Endodermal cell (in vitro differentiated cells): Measurements from ENCODE around the gene KDM6A. TPM values are rescaled to one million over a fixed set of nuclear protein-coding genes. Genes with fewer than 3 reads are reported as not detected.
"Not testable (repeated sequence)": the region's sequence is repeated elsewhere in the genome, so short reads cannot be mapped to it uniquely, and the experiment has no call there.

Experiments
- DNase-seq: peaks from one replicate; pipeline ENCODE4 v3.0.0-alpha.2; 2017
- H3K27ac ChIP-seq: 2 replicates; pipeline ENCODE4 v1.5.1; 2013; ENCODE audit warnings: mild to moderate bottlenecking, low read depth, low read length, moderate library complexity
- H3K27me3 ChIP-seq: 2 replicates; pipeline ENCODE4 v1.6.1; 2013; ENCODE audit warnings: mild to moderate bottlenecking, low read length, moderate library complexity; ENCODE audit not compliant: insufficient read depth, control insufficient read depth, poor library complexity, severe bottlenecking
- H3K36me3 ChIP-seq: 2 replicates; pipeline ENCODE4 v1.7.0; 2013; ENCODE audit warnings: mild to moderate bottlenecking, low read length, moderate library complexity; ENCODE audit not compliant: control insufficient read depth, insufficient read depth
- H3K4me1 ChIP-seq: one replicate; pipeline ENCODE4 v1.7.0; 2013; ENCODE audit warnings: low read length; ENCODE audit not compliant: control insufficient read depth, insufficient read depth
- H3K4me3 ChIP-seq: 2 replicates; pipeline ENCODE4 v1.5.1; 2013; ENCODE audit warnings: mild to moderate bottlenecking, low read length, moderate library complexity
- H3K9ac ChIP-seq: 2 replicates; pipeline ENCODE4 v1.6.1; 2013; ENCODE audit warnings: mild to moderate bottlenecking, low read length, moderate library complexity; ENCODE audit not compliant: poor library complexity, severe bottlenecking; ENCODE audit errors: extremely low read depth
- H3K9me3 ChIP-seq: 2 replicates; pipeline ENCODE4 v1.6.1; 2013; ENCODE audit warnings: mild to moderate bottlenecking, low read length, moderate library complexity; ENCODE audit not compliant: control insufficient read depth
- H3K27ac Mint-ChIP-seq: 2 replicates; pipeline ENCODE4 v1.8.0; 2020; ENCODE audit warnings: mixed read lengths
- H3K27me3 Mint-ChIP-seq: 2 replicates; pipeline ENCODE4 v1.8.0; 2021; ENCODE audit warnings: mild to moderate bottlenecking, mixed read lengths; ENCODE audit not compliant: insufficient read depth
- H3K36me3 Mint-ChIP-seq: 2 replicates; pipeline ENCODE4 v1.8.0; 2020; ENCODE audit warnings: low read depth, mixed read lengths
- H3K4me1 Mint-ChIP-seq: 2 replicates; pipeline ENCODE4 v1.8.0; 2020; ENCODE audit warnings: mixed read lengths
- H3K4me3 Mint-ChIP-seq: 2 replicates; pipeline ENCODE4 v1.8.0; 2020; ENCODE audit warnings: mild to moderate bottlenecking, moderate library complexity, mixed read lengths
- H3K9me3 Mint-ChIP-seq: 2 replicates; pipeline ENCODE4 v1.8.0; 2020; ENCODE audit warnings: mild to moderate bottlenecking, mixed read lengths
- CTCF ChIP-seq: fragments of 200-600 bp; sonication (generic); conservative IDR thresholded peaks from 2 replicates; pipeline ENCODE4 v1.5.0; 2021; ENCODE audit warnings: antibody characterized with exemption, mild to moderate bottlenecking
- WGBS, 2 experiments: methylation state at CpG; one replicate each; pipeline versions ENCODE4 v1.1.5 to v1.1.7; 2013; ENCODE audit warnings: missing lambda C conversion rate in 2 of 2, mixed read lengths in 1 of 2; ENCODE audit not compliant: insufficient coverage in 1 of 2, insufficient read length in 1 of 2; 5-methylcytosine and 5-hydroxymethylcytosine counted together
- total RNA-seq, 2 donors: library from RNA; stranded (reverse); fragmentation: NEBNext Ultra II Directional in 1 of 2; extraction: Animal tissue kit (Norgen Biotek cat#: 25700) in 1 of 2; gene quantifications; 2 replicates in 1 of 2; 3 replicates in 1 of 2; pipeline ENCODE4 v1.2.1, GENCODE V29; 2021

Gene KDM6A
- total RNA-seq, 2 donors from 2014 or later: 62.1 to 64.6 TPM

- Histone ChIP-seq H3K4me1 (no peaks in the 10 kb centered on the region), H3K36me3 (peaks cover 76% of the 10 kb centered on the region), H3K9me3 (no peaks in the 10 kb centered on the region), H3K9ac (no peak overlapping the region), H3K4me3 (no peak overlapping the region), H3K27me3 (no peaks in the 10 kb centered on the region), H3K27ac (no peak overlapping the region)
- no peak for DNase-seq
- Mint-ChIP-seq H3K27ac (no peak overlapping the region), H3K27me3 (no peaks in the 10 kb centered on the region), H3K36me3 (peaks cover 27% of the 10 kb centered on the region), H3K4me3 (no peak overlapping the region), H3K9me3 (peaks cover 17% of the 10 kb centered on the region), H3K4me1 (no peaks in the 10 kb centered on the region)
- TF ChIP-seq CTCF: no peak
- 100% methylated on average over 5 of the region's 11 CpGs; no CpG with 5 or more reads in 1 of the 2 experiments for WGBS, 2 experiments
Measured at GRCh38 chrX:45063319-45064095, 190.5 kb downstream of the KDM6A start.

GRCh38 chrX:45068569-45068968, 195.6 kb downstream of the KDM6A start:
- H3K36me3 Mint-ChIP-seq: peaks cover 40% of the 10 kb centered on the region
- H3K9ac ChIP-seq: no peak overlapping the region
- TF ChIP-seq CTCF: no peak
- no peak for DNase-seq
- H3K36me3 ChIP-seq: peaks cover 54% of the 10 kb centered on the region
- H3K27me3 ChIP-seq: no peaks in the 10 kb centered on the region
- H3K4me1 Mint-ChIP-seq: peaks cover 2% of the 10 kb centered on the region
- peaks cover 30% of the 10 kb centered on the region for H3K9me3 Mint-ChIP-seq
- H3K27me3 Mint-ChIP-seq: no peaks in the 10 kb centered on the region
- no peak overlapping the region for H3K27ac Mint-ChIP-seq
- no peaks in the 10 kb centered on the region for H3K4me1 ChIP-seq
- H3K4me3 ChIP-seq: no peak overlapping the region
- 83 to 93% methylated on average over 2 to 3 of the region's 4 CpGs for WGBS, 2 experiments
- no peak overlapping the region for H3K27ac ChIP-seq
- H3K9me3 ChIP-seq: no peaks in the 10 kb centered on the region
- no peak overlapping the region for H3K4me3 Mint-ChIP-seq

GRCh38 chrX:45070116-45071007, 197.4 kb downstream of the KDM6A start:
- Mint-ChIP-seq H3K27me3 (no peaks in the 10 kb centered on the region), H3K4me1 (peaks cover 2% of the 10 kb centered on the region), H3K4me3 (no peak overlapping the region), H3K9me3 (peaks cover 37% of the 10 kb centered on the region), H3K36me3 (peaks cover 28% of the 10 kb centered on the region), H3K27ac (peak overlapping the region; percentile 75)
- Histone ChIP-seq H3K4me1 (no peaks in the 10 kb centered on the region), H3K27me3 (no peaks in the 10 kb centered on the region), H3K27ac (no peak overlapping the region), H3K36me3 (peaks cover 38% of the 10 kb centered on the region), H3K9ac (no peak overlapping the region), H3K9me3 (no peaks in the 10 kb centered on the region), H3K4me3 (no peak overlapping the region)
- TF ChIP-seq CTCF: peak; percentile 71
- WGBS, 2 experiments: 90% methylated on average over 2 of the region's 2 CpGs; no CpG with 5 or more reads in 1 of the 2 experiments
- no peak for DNase-seq

GRCh38 chrX:45073011-45073410, 200.0 kb downstream of the KDM6A start:
- not testable (repeated sequence) for H3K27me3 Mint-ChIP-seq, H3K9me3 ChIP-seq, H3K4me1 Mint-ChIP-seq, H3K4me3 Mint-ChIP-seq, H3K9ac ChIP-seq, H3K4me1 ChIP-seq, H3K27me3 ChIP-seq, H3K27ac Mint-ChIP-seq, H3K27ac ChIP-seq, H3K4me3 ChIP-seq, DNase-seq
- H3K36me3 Mint-ChIP-seq: peaks cover 36% of the 10 kb centered on the region
- H3K9me3 Mint-ChIP-seq: peaks cover 36% of the 10 kb centered on the region
- H3K36me3 ChIP-seq: peaks cover 45% of the 10 kb centered on the region
- 92% methylated on average over 2 of the region's 4 CpGs; no CpG with 5 or more reads in 1 of the 2 experiments for whole genome bisulfite sequencing, 2 experiments
